Common myeloid progenitor, CD34-positive (primary cell): Measurements from ENCODE around the gene TDRD3.

Source experiments
- CTCF ChIA-PET: fragments of 350-600 bp; sonication (Branson Sonifier 250); formaldehyde crosslinking; loops from one replicate; lab custom pipeline; 2021; ENCODE audit warnings: antibody characterized with exemption; lab: Charles Lee
- POLR2A ChIA-PET: fragments of 350-600 bp; sonication (Branson Sonifier 250); formaldehyde crosslinking; loops from one replicate; lab custom pipeline; 2021; ENCODE audit warnings: antibody characterized with exemption; lab: Charles Lee
- DNase-seq, 3 donors: peaks; one replicate each; pipeline versions ENCODE4 v3.0.0 to v3.0.0-alpha.2; 2013
- H3K27ac ChIP-seq, 2 experiments: 1 replicate in 1 of 2; 2 replicates in 1 of 2; pipeline ENCODE4 v1.7.0; 2013; ENCODE audit warnings: inconsistent platforms in 2 of 2, low read length in 2 of 2, mild to moderate bottlenecking in 2 of 2, low read depth in 1 of 2, moderate library complexity in 1 of 2; ENCODE audit not compliant: severe bottlenecking in 2 of 2, insufficient read depth in 1 of 2, poor library complexity in 1 of 2
- H3K27me3 ChIP-seq, 5 experiments: replicated peaks in 2 of 5; 1 replicate in 3 of 5; 2 replicates in 2 of 5; pipeline versions ENCODE4 v1.6.1 to v1.7.0; 2013; ENCODE audit warnings: low read length in 4 of 5, mild to moderate bottlenecking in 2 of 5, moderate library complexity in 2 of 5, inconsistent platforms in 1 of 5; ENCODE audit not compliant: insufficient read depth in 5 of 5, control insufficient read depth in 4 of 5
- H3K36me3 ChIP-seq, 4 experiments: 1 replicate in 2 of 4; 2 replicates in 2 of 4; pipeline versions ENCODE4 v1.6.1 to v1.7.0; 2013; ENCODE audit warnings: low read length in 3 of 4, control low read depth in 1 of 4, mild to moderate bottlenecking in 1 of 4; ENCODE audit not compliant: control insufficient read depth in 4 of 4, insufficient read depth in 4 of 4
- H3K4me1 ChIP-seq, 4 experiments: 1 replicate in 3 of 4; 2 replicates in 1 of 4; pipeline versions ENCODE4 v1.6.1 to v1.7.1; 2013; ENCODE audit warnings: low read length in 3 of 4, mild to moderate bottlenecking in 3 of 4, control low read depth in 1 of 4, inconsistent platforms in 1 of 4, moderate library complexity in 1 of 4; ENCODE audit not compliant: control insufficient read depth in 4 of 4, insufficient read depth in 4 of 4; ENCODE audit errors: control extremely low read depth in 1 of 4
- H3K4me3 ChIP-seq, 7 experiments: 1 replicate in 4 of 7; 2 replicates in 3 of 7; pipeline versions ENCODE4 v1.5.1 to v1.7.0; 2013; ENCODE audit warnings: mild to moderate bottlenecking in 7 of 7, low read length in 6 of 7, moderate library complexity in 6 of 7, inconsistent platforms in 2 of 7, low read depth in 2 of 7, control low read depth in 1 of 7; ENCODE audit not compliant: insufficient read depth in 4 of 7, control insufficient read depth in 1 of 7; ENCODE audit errors: extremely low read depth in 1 of 7
- H3K9me3 ChIP-seq, 5 experiments: 1 replicate in 4 of 5; 2 replicates in 1 of 5; pipeline versions ENCODE4 v1.6.1 to v1.7.1; 2013; ENCODE audit warnings: low read length in 4 of 5, mild to moderate bottlenecking in 2 of 5, inconsistent platforms in 1 of 5, low read depth in 1 of 5, moderate library complexity in 1 of 5; ENCODE audit not compliant: control insufficient read depth in 4 of 5, insufficient read depth in 2 of 5; ENCODE audit errors: control extremely low read depth in 1 of 5
- WGBS: methylation state at CpG from one replicate; pipeline ENCODE4 v1.1.5; 2013; ENCODE audit not compliant: insufficient coverage; 5-methylcytosine and 5-hydroxymethylcytosine counted together

TDRD3 gene

GRCh38 chr13:60418954-60419353 lies 21.9 kb downstream of the TDRD3 start:
- DNase-seq, result no peak
- no peak overlapping the region for H3K27ac ChIP-seq
- H3K27me3 ChIP-seq, result no peaks in the 10 kb centered on the region
- peaks cover 0 to 3% (median 0%) of the 10 kb centered on the region in 5 experiments for H3K9me3 ChIP-seq
- no CpG with 5 or more reads among the region's 2 CpGs for WGBS
- ChIA-PET POLR2A (no interaction called here), CTCF (no interaction called here)
- H3K4me1 ChIP-seq, result no peaks in the 10 kb centered on the region
- H3K36me3 ChIP-seq, result no peaks in the 10 kb centered on the region
- H3K4me3 ChIP-seq, result no peak overlapping the region

- Histone ChIP-seq H3K27me3 (no peaks in the 10 kb centered on the region), H3K36me3 (no peaks in the 10 kb centered on the region), H3K27ac (no peak overlapping the region), H3K9me3 (peaks cover 0 to 3% (median 0%) of the 10 kb centered on the region in 5 experiments), H3K4me3 (no peak overlapping the region), H3K4me1 (no peaks in the 10 kb centered on the region)
- WGBS, result no CpG with 5 or more reads among the region's 4 CpGs
- ChIA-PET POLR2A (no interaction called here), CTCF (no interaction called here)
- no peak for DNase-seq
Observed at GRCh38 chr13:60425332-60425731, 28.3 kb downstream of the TDRD3 start.

- Histone ChIP-seq H3K27me3 (no peaks in the 10 kb centered on the region), H3K4me3 (no peak overlapping the region), H3K36me3 (no peaks in the 10 kb centered on the region), H3K9me3 (peaks cover 0 to 2% (median 0%) of the 10 kb centered on the region in 5 experiments), H3K27ac (no peak overlapping the region), H3K4me1 (no peaks in the 10 kb centered on the region)
- no CpG with 5 or more reads among the region's 1 CpG for WGBS
- DNase-seq, result no peak
- CTCF ChIA-PET, result no interaction called here
- POLR2A ChIA-PET, result no interaction called here
Observed at GRCh38 chr13:60426075-60426474, 29.1 kb downstream of the TDRD3 start.

- 79% methylated on average over 3 of the region's 5 CpGs for WGBS
- ChIA-PET CTCF (interaction anchor here (1.2 kb wide), 1 partner anchor 20 kb away, joined by 3 read pairs; no protein-coding TSS in a partner anchor), POLR2A (no interaction called here)
- no peaks in the 10 kb centered on the region for H3K9me3 ChIP-seq
- no peak for DNase-seq
- H3K4me3 ChIP-seq, result no peak overlapping the region
- H3K4me1 ChIP-seq, result no peaks in the 10 kb centered on the region
- H3K27me3 ChIP-seq, result no peaks in the 10 kb centered on the region
- H3K27ac ChIP-seq, result no peak overlapping the region
- H3K36me3 ChIP-seq, result no peaks in the 10 kb centered on the region
Observed at GRCh38 chr13:60427285-60427684, 30.3 kb downstream of the TDRD3 start.

- Histone ChIP-seq H3K4me1 (no peaks in the 10 kb centered on the region), H3K27me3 (no peaks in the 10 kb centered on the region), H3K36me3 (no peaks in the 10 kb centered on the region), H3K9me3 (no peaks in the 10 kb centered on the region), H3K27ac (no peak overlapping the region), H3K4me3 (no peak overlapping the region)
- POLR2A ChIA-PET, result no interaction called here
- peak; percentile 73 to 85 (median 80) for DNase-seq
- CTCF ChIA-PET, result interaction anchor here (0.5 to 1.7 kb wide), 8 partner anchors 9 to 755 kb away, joined by 3 to 8 read pairs (median 3); partner anchors contain the start of gene TDRD3
Observed at GRCh38 chr13:60431108-60431700, 34.2 kb downstream of the TDRD3 start.

- POLR2A ChIA-PET, result no interaction called here
- Histone ChIP-seq H3K27me3 (no peaks in the 10 kb centered on the region), H3K9me3 (peaks cover 0 to 3% (median 0%) of the 10 kb centered on the region in 5 experiments), H3K27ac (no peak overlapping the region), H3K4me1 (no peaks in the 10 kb centered on the region), H3K36me3 (no peaks in the 10 kb centered on the region), H3K4me3 (no peak overlapping the region)
- CTCF ChIA-PET, result interaction anchor here (0.8 kb wide), 1 partner anchor 8 kb away, joined by 3 read pairs; no protein-coding TSS in a partner anchor
- DNase-seq, result no peak
- 100% methylated on average over 3 of the region's 6 CpGs for WGBS
Observed at GRCh38 chr13:60433505-60433904, 36.5 kb downstream of the TDRD3 start.

- no CpG with 5 or more reads among the region's 2 CpGs for WGBS
- POLR2A ChIA-PET, result no interaction called here
- Histone ChIP-seq H3K9me3 (peaks cover 0 to 3% (median 0%) of the 10 kb centered on the region in 5 experiments), H3K4me3 (no peak overlapping the region), H3K27ac (no peak overlapping the region), H3K27me3 (no peaks in the 10 kb centered on the region), H3K4me1 (no peaks in the 10 kb centered on the region), H3K36me3 (no peaks in the 10 kb centered on the region)
- CTCF ChIA-PET, result interaction anchor here (0.9 kb wide), 1 partner anchor 757 kb away, joined by 3 read pairs; no protein-coding TSS in a partner anchor
- DNase-seq, result no peak
Observed at GRCh38 chr13:60435762-60436374, 38.8 kb downstream of the TDRD3 start.
